IMR-90 (cell line): ENCODE measurements around the gene CKAP4. TPM values are rescaled to one million over a fixed set of nuclear protein-coding genes. Genes with fewer than 3 reads are reported as not detected.
A peak's percentile ranks its signal among the peaks of the same experiment; 100 is the strongest.

Source experiments
- ATAC-seq: fragments of 200-7000 bp; cut with Tn5 transposase; 2 replicates; pipeline ENCODE4 v1.9.1; 2020; ENCODE audit warnings: low read depth, mild to moderate bottlenecking, moderate library complexity
- BruUV-seq: library from RNA; stranded (reverse); fragments of 400-500 nt; replicated peaks from 2 replicates; lab custom pipeline; 2021; lab: Mats Ljungman, UMichigan
- CTCF ChIA-PET: fragments of 300-600 bp; formaldehyde crosslinking; extraction: SDS; loops from one replicate; lab custom pipeline; 2021; ENCODE audit warnings: antibody characterized with exemption; lab: Yijun Ruan, JAX
- POLR2A ChIA-PET: fragments of 300-600 bp; sonication (Branson Sonifier 250); formaldehyde crosslinking; loops from one replicate; lab custom pipeline; 2022; ENCODE audit warnings: antibody characterized with exemption; ENCODE audit not compliant: unreplicated experiment; lab: Charles Lee
- DNase-seq: peaks from one replicate; pipeline ENCODE4 v3.0.0; 2013
- H2AFZ ChIP-seq: replicated peaks from 2 replicates; pipeline ENCODE3; 2013; ENCODE audit warnings: low read length, mild to moderate bottlenecking; ENCODE audit not compliant: poor library complexity
- H2AK5ac ChIP-seq: 2 replicates; pipeline ENCODE4 v1.6.1; 2013; ENCODE audit warnings: low read depth, low read length, inconsistent platforms
- H2AK9ac ChIP-seq: replicated peaks from 2 replicates; pipeline ENCODE3; 2013; ENCODE audit warnings: mild to moderate bottlenecking, low read depth, low read length, moderate library complexity; ENCODE audit not compliant: poor library complexity
- H2BK120ac ChIP-seq: 2 replicates; pipeline ENCODE4 v1.6.1; 2013; ENCODE audit warnings: low read depth, low read length, inconsistent platforms
- H2BK15ac ChIP-seq: 3 replicates; pipeline ENCODE4 v1.6.1; 2013; ENCODE audit warnings: low read depth, low read length, inconsistent platforms
- H2BK20ac ChIP-seq: 2 replicates; pipeline ENCODE4 v1.6.1; 2013; ENCODE audit warnings: low read depth, mild to moderate bottlenecking, inconsistent platforms, low read length, moderate library complexity
- H2BK5ac ChIP-seq: 2 replicates; pipeline ENCODE4 v1.6.1; 2013; ENCODE audit warnings: mild to moderate bottlenecking, low read depth, low read length, inconsistent platforms; ENCODE audit not compliant: poor library complexity, severe bottlenecking
- H3K14ac ChIP-seq: replicated peaks from 2 replicates; pipeline ENCODE4 v1.6.1; 2013; ENCODE audit warnings: low read depth, low read length, inconsistent platforms
- H3K18ac ChIP-seq: 2 replicates; pipeline ENCODE4 v1.6.1; 2013; ENCODE audit warnings: low read depth, low read length, control low read depth
- H3K23ac ChIP-seq: 2 replicates; pipeline ENCODE4 v1.6.1; 2013; ENCODE audit warnings: low read depth, low read length, inconsistent platforms
- H3K27ac ChIP-seq: 2 replicates; pipeline ENCODE4 v1.5.1; 2013; ENCODE audit warnings: mild to moderate bottlenecking, control low read depth, low read length; ENCODE audit not compliant: insufficient read depth
- H3K27me3 ChIP-seq: 2 replicates; pipeline ENCODE4 v1.6.1; 2013; ENCODE audit warnings: low read length; ENCODE audit not compliant: control insufficient read depth, insufficient read depth
- H3K36me3 ChIP-seq: 2 replicates; pipeline ENCODE4 v1.6.1; 2013; ENCODE audit warnings: low read length, mixed read lengths; ENCODE audit not compliant: control insufficient read depth, insufficient read depth
- H3K4ac ChIP-seq: 2 replicates; pipeline ENCODE4 v1.6.1; 2013; ENCODE audit warnings: low read depth, low read length, inconsistent platforms
- H3K4me1 ChIP-seq: 2 replicates; pipeline ENCODE4 v1.6.1; 2013; ENCODE audit warnings: low read length, mixed read lengths; ENCODE audit not compliant: control insufficient read depth, insufficient read depth
- H3K4me2 ChIP-seq: 2 replicates; pipeline ENCODE4 v1.6.1; 2013; ENCODE audit warnings: low read depth, mild to moderate bottlenecking, control low read depth, low read length, moderate library complexity
- H3K4me3 ChIP-seq: 2 replicates; pipeline ENCODE4 v1.5.1; 2013; ENCODE audit warnings: low read depth, mild to moderate bottlenecking, control low read depth, low read length, moderate library complexity; ENCODE audit not compliant: insufficient read depth
- H3K56ac ChIP-seq: 2 replicates; pipeline ENCODE4 v1.6.1; 2013; ENCODE audit warnings: low read length, inconsistent platforms; ENCODE audit not compliant: insufficient read depth; ENCODE audit errors: extremely low read depth
- H3K79me1 ChIP-seq, 2 experiments: 2 replicates each; pipeline ENCODE4 v1.6.1; 2013; ENCODE audit warnings: low read length in 2 of 2, inconsistent platforms in 1 of 2, low read depth in 1 of 2
- H3K9ac ChIP-seq: 2 replicates; pipeline ENCODE4 v1.6.1; 2013; ENCODE audit warnings: low read depth, low read length, control low read depth
- H3K9me1 ChIP-seq: 2 replicates; pipeline ENCODE4 v1.6.1; 2013; ENCODE audit warnings: low read length, inconsistent platforms; ENCODE audit not compliant: insufficient read depth
- H3K9me3 ChIP-seq: 2 replicates; pipeline ENCODE4 v1.6.1; 2013; ENCODE audit warnings: low read length; ENCODE audit not compliant: control insufficient read depth, insufficient read depth
- H4K20me1 ChIP-seq: 2 replicates; pipeline ENCODE4 v1.6.1; 2013; ENCODE audit warnings: low read length, inconsistent platforms; ENCODE audit not compliant: insufficient read depth
- H4K5ac ChIP-seq: 2 replicates; pipeline ENCODE4 v1.6.1; 2013; ENCODE audit warnings: mild to moderate bottlenecking, low read depth, low read length, control low read depth
- H4K8ac ChIP-seq, 2 experiments: 2 replicates each; pipeline ENCODE4 v1.6.1; 2013; ENCODE audit warnings: low read depth in 2 of 2, low read length in 2 of 2, control low read depth in 1 of 2, inconsistent platforms in 1 of 2
- H4K91ac ChIP-seq: 2 replicates; pipeline ENCODE4 v1.6.1; 2013; ENCODE audit warnings: low read depth, low read length, inconsistent platforms; ENCODE audit not compliant: insufficient read depth
- MAFK ChIP-seq: IDR thresholded peaks from 2 replicates; pipeline ENCODE4 v1.6.1; 2012; ENCODE audit warnings: low read depth, low read length, improper control_type of control experiment
- POLR2A ChIP-seq: IDR thresholded peaks from 2 replicates; pipeline ENCODE4 v1.6.1; 2012; ENCODE audit warnings: mild to moderate bottlenecking, low read depth, low read length
- RCOR1 ChIP-seq: IDR thresholded peaks from 2 replicates; pipeline ENCODE4 v1.6.1; 2012; ENCODE audit warnings: mild to moderate bottlenecking, low read length, improper control_type of control experiment; ENCODE audit not compliant: insufficient replicate concordance
- SMC3 ChIP-seq: fragments of 150-350 bp; IDR thresholded peaks from 2 replicates; pipeline ENCODE4 v1.6.1; 2016; ENCODE audit warnings: low read depth, mild to moderate bottlenecking, antibody characterized with exemption, low read length, moderate library complexity
- WGBS, 2 experiments: methylation state at CpG; one replicate each; pipeline versions ENCODE4 v1.1.5 to v1.1.7; 2013; ENCODE audit warnings: missing lambda C conversion rate in 2 of 2; ENCODE audit not compliant: insufficient read length in 1 of 2; ENCODE audit errors: extremely low coverage in 2 of 2; 5-methylcytosine and 5-hydroxymethylcytosine counted together
- dilution Hi-C: fragments of 300-500 bp; cut with HindIII; formaldehyde crosslinking; loops from one replicate; pipeline ENCODE4 v1.14.3; 2018; ENCODE audit warnings: low sequenced_read_pairs; ENCODE audit not compliant: unreplicated experiment
- in situ Hi-C: fragments of 300-500 bp; cut with MboI; formaldehyde crosslinking; loops from 3 replicates; pipeline ENCODE4 v1.14.3; 2019; ENCODE audit warnings: low sequenced_read_pairs, inconsistent platforms, mixed read lengths
- intact Hi-C: fragments of 100-400 bp; cut with micrococcal nuclease; formaldehyde crosslinking; loops from 2 replicates; pipeline ENCODE4 v1.10.0; 2022
- polyA plus RNA-seq, 3 experiments: library from polyadenylated mRNA; depleted of rRNA; stranded (reverse); fragments of >200 nt; gene quantifications; 2 replicates each; pipeline ENCODE4 v1.2.3, GENCODE V29; 2012; ENCODE audit warnings: low replicate concordance in 1 of 3
- total RNA-seq: library from RNA; depleted of rRNA; stranded (reverse); fragments of >200 nt; gene quantifications from 2 replicates; pipeline ENCODE4 v1.2.3, GENCODE V29; 2012

Gene CKAP4
- total and polyA plus RNA-seq, 2 of the 4 experiments (the other 2 are of a cell fraction), result 94.5 to 297 TPM

DNA sequence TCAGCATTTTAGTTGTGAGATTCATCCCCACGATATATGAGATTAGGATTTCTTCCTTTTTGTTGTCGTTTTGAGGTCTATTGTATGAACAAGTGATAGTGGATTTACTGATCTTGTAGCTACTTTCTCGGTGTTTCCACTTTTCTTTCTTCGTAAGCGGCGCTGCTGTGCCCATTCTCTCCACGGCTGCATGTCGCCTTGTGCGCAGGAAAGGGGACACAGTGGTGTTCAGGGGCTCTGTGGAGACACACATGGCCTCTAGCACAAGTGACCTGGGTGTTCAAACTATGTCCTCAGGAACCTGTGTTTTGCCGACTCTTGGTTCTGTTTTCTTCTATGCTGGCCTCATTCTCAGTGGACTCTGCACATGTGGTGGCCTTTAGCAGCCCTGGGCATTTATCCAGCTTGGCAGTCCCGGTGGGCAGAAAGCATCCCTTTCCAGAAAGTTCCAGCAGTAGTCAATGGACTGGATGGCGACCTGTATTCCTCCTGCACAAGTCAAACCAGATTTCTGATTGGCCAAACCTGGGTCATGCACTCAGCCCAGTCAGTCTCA is 18.7 kb downstream of the CKAP4 start:
- H3K27ac ChIP-seq, result no peak overlapping the region
- DNase-seq, result no peak
- no peaks in the 10 kb centered on the region for H3K79me1 ChIP-seq
- H3K4me3 ChIP-seq, result no peak overlapping the region
- no peak for TF ChIP-seq RCOR1
- no peak for TF ChIP-seq POLR2A
- no peak for TF ChIP-seq MAFK
- no peak for TF ChIP-seq SMC3
- H3K23ac ChIP-seq, result no peak overlapping the region
- intact Hi-C loops (loop anchor here (5.0 kb wide), 1 partner anchor 613 kb away; no protein-coding TSS in a partner anchor), dilution Hi-C loops (no loop called here), in situ Hi-C loops (loop anchor here (5.0 kb wide), 1 partner anchor 113 kb away; no protein-coding TSS in a partner anchor)
- no peak overlapping the region for H3K14ac ChIP-seq
- no peak overlapping the region for H2BK120ac ChIP-seq
- H4K8ac ChIP-seq, result no peak overlapping the region
- no peaks in the 10 kb centered on the region for H3K27me3 ChIP-seq
- no peak overlapping the region for H2AK9ac ChIP-seq
- H2AFZ ChIP-seq, result peak overlapping the region; percentile 63
- 90% methylated on average over 10 of the region's 12 CpGs; no CpG with 5 or more reads in 1 of the 2 experiments for WGBS, 2 experiments
- H3K9me3 ChIP-seq, result no peaks in the 10 kb centered on the region
- no peak for ATAC-seq
- ChIA-PET CTCF (interaction anchor here (2.3 kb wide), 1 partner anchor 128 kb away, joined by 12 read pairs; the partner anchor contains the start of gene POLR3B), POLR2A (interaction anchor here (0.6 kb wide), 1 partner anchor 91 kb away, joined by 3 read pairs; no protein-coding TSS in a partner anchor)
- H4K20me1 ChIP-seq, result no peaks in the 10 kb centered on the region
- no peak overlapping the region for H4K91ac ChIP-seq
- no peak overlapping the region for H2BK20ac ChIP-seq
- H3K4ac ChIP-seq, result no peak overlapping the region
- no peaks in the 10 kb centered on the region for H3K36me3 ChIP-seq
- no peak overlapping the region for H2BK15ac ChIP-seq
- no peaks in the 10 kb centered on the region for H3K4me1 ChIP-seq
- no peak overlapping the region for H2AK5ac ChIP-seq
- no peak overlapping the region for H3K9ac ChIP-seq
- H3K9me1 ChIP-seq, result no peaks in the 10 kb centered on the region
- no peak overlapping the region for H3K18ac ChIP-seq
- no peak overlapping the region for H2BK5ac ChIP-seq
- no TSS peak for BruUV-seq
- no peak overlapping the region for H3K4me2 ChIP-seq
- H4K5ac ChIP-seq, result no peak overlapping the region
- no peak overlapping the region for H3K56ac ChIP-seq
